ENCODE data around the gene COL5A1. TPM values are rescaled to one million over a fixed set of nuclear protein-coding genes. Genes with fewer than 3 reads are reported as not detected.

Gene COL5A1
- polyA plus RNA-seq, 3 donors, result 0.01 TPM; not detected in 2

DNA sequence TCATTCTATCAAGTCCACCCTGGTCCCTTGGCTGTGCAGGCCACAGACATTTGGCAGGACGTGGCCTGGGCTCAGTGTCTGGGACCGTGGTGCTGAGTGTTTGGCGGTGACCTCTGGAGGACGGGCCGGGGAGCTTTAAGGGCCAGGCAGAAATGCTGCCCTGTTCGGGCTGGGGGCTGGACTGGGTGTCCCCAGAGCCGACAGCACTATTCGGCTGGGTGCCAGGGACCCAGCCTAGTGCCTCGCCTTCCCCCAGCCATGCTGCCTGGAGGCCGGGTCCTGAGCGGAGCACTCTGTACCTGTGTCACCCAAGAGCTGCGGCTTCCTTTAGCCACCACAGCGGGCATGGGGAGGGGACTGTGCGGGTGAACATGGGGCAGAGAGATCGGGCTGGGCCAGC is 40.4 kb downstream of the COL5A1 start:
- Histone ChIP-seq H4K20me1 (ENCODE audit: insufficient read depth, low read length) (no peaks in the 10 kb centered on the region), H3K9ac (ENCODE audit: insufficient read depth, low read length, poor library complexity, severe bottlenecking) (no peak overlapping the region), H3K27me3 (ENCODE audit: control insufficient read depth in 2 of 2, insufficient read depth in 2 of 2, low read length in 2 of 2) (no peaks in the 10 kb centered on the region), H3K9me3 (replicated peaks in 1 of 2; ENCODE audit: control insufficient read depth in 1 of 2, insufficient read depth in 1 of 2, low read length in 2 of 2) (no peaks in the 10 kb centered on the region), H3K4me2 (replicated peaks; ENCODE audit: extremely low read depth, low read length, poor library complexity, severe bottlenecking) (no peak overlapping the region), H3K27ac (ENCODE audit: low read depth in 1 of 2, low read length in 2 of 2) (no peak overlapping the region), H2AFZ (ENCODE audit: insufficient read depth, low read depth, low read length, poor library complexity, severe bottlenecking) (no peak overlapping the region), H3K36me3 (replicated peaks in 1 of 2; ENCODE audit: control insufficient read depth in 1 of 2, insufficient read depth in 2 of 2, low read length in 2 of 2) (no peaks in the 10 kb centered on the region), H3K79me2 (ENCODE audit: insufficient read depth, low read length) (no peaks in the 10 kb centered on the region), H3K4me1 (ENCODE audit: control insufficient read depth in 1 of 2, insufficient read depth in 2 of 2, low read length in 2 of 2) (peaks cover 3 to 7% of the 10 kb centered on the region in 2 donors), H3K4me3 (replicated peaks in 1 of 3; ENCODE audit: low read depth in 2 of 3, low read length in 3 of 3) (no peak overlapping the region)
- WGBS (ENCODE audit: insufficient coverage), result 94% methylated on average over 14 of the region's 15 CpGs
- Mint-ChIP-seq H3K4me3 (no peak overlapping the region), H3K27me3 (ENCODE audit: low read depth in 3 of 3) (peaks cover 1 to 6% (median 2%) of the 10 kb centered on the region in 3 donors), H3K4me1 (no peaks in the 10 kb centered on the region), H3K27ac (no peak overlapping the region), H3K36me3 (no peaks in the 10 kb centered on the region), H3K9me3 (peaks cover 0 to 2% (median 0%) of the 10 kb centered on the region in 7 donors)
- no peak for DNase-seq
- TF ChIP-seq, protein P1, sequence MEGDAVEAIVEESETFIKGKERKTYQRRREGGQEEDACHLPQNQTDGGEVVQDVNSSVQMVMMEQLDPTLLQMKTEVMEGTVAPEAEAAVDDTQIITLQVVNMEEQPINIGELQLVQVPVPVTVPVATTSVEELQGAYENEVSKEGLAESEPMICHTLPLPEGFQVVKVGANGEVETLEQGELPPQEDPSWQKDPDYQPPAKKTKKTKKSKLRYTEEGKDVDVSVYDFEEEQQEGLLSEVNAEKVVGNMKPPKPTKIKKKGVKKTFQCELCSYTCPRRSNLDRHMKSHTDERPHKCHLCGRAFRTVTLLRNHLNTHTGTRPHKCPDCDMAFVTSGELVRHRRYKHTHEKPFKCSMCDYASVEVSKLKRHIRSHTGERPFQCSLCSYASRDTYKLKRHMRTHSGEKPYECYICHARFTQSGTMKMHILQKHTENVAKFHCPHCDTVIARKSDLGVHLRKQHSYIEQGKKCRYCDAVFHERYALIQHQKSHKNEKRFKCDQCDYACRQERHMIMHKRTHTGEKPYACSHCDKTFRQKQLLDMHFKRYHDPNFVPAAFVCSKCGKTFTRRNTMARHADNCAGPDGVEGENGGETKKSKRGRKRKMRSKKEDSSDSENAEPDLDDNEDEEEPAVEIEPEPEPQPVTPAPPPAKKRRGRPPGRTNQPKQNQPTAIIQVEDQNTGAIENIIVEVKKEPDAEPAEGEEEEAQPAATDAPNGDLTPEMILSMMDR (IDR thresholded peaks at IDR 0.05), result no peak
- intact Hi-C loops (cut with micrococcal nuclease), result no loop called here

DNA sequence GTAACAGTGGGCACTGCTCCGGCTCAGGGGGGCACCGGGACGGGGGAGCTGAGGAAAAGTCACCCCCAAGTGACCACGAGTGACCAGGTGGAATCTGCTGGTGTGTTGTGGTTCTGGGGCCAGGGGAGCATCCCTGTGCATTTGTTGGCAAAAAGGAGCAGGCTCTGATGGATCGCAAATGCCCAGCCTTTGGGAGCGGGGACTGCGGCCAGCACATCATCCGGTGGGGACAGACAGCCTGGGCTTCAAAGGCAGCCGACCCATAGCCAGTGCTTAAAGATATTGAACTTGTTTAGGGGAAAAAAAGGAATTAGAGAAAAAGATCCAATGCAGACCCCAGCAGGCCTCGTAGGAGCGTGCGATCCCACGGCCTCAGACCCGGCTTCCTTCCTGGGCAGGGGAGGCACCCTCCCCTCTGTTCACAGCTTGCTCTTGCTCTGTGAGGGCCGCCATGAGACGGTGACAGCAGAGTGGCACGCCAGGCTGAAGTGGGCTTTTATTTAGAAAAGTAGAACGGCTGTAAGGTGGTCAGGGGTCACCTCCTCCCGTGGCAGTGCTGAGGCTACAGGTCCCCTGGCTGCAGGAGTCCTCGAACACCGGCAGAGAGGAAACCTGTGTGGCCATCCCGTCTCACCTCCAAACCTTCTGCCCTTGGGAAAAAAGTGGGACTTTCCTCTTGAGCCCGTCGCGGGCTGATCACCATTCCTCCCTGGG is 41.2 kb downstream of the COL5A1 start:
- no peak overlapping the region for H3K27ac Mint-ChIP-seq
- Histone ChIP-seq H2AFZ (ENCODE audit: insufficient read depth, low read depth, low read length, poor library complexity, severe bottlenecking) (no peak overlapping the region), H4K20me1 (ENCODE audit: insufficient read depth, low read length) (no peaks in the 10 kb centered on the region), H3K27me3 (ENCODE audit: control insufficient read depth in 2 of 2, insufficient read depth in 2 of 2, low read length in 2 of 2) (no peaks in the 10 kb centered on the region), H3K36me3 (replicated peaks in 1 of 2; ENCODE audit: control insufficient read depth in 1 of 2, insufficient read depth in 2 of 2, low read length in 2 of 2) (no peaks in the 10 kb centered on the region), H3K27ac (ENCODE audit: low read depth in 1 of 2, low read length in 2 of 2) (no peak overlapping the region), H3K9me3 (replicated peaks in 1 of 2; ENCODE audit: control insufficient read depth in 1 of 2, insufficient read depth in 1 of 2, low read length in 2 of 2) (no peaks in the 10 kb centered on the region), H3K4me3 (replicated peaks in 1 of 3; ENCODE audit: low read depth in 2 of 3, low read length in 3 of 3) (no peak overlapping the region), H3K79me2 (ENCODE audit: insufficient read depth, low read length) (no peaks in the 10 kb centered on the region), H3K9ac (ENCODE audit: insufficient read depth, low read length, poor library complexity, severe bottlenecking) (no peak overlapping the region), H3K4me2 (replicated peaks; ENCODE audit: extremely low read depth, low read length, poor library complexity, severe bottlenecking) (no peak overlapping the region), H3K4me1 (ENCODE audit: control insufficient read depth in 1 of 2, insufficient read depth in 2 of 2, low read length in 2 of 2) (peaks cover 3 to 7% of the 10 kb centered on the region in 2 donors)
- H3K4me3 Mint-ChIP-seq, result no peak overlapping the region
- DNase-seq, result no peak
- intact Hi-C loops (cut with micrococcal nuclease), result no loop called here
- peaks cover 3 to 6% (median 5%) of the 10 kb centered on the region in 3 donors for H3K27me3 Mint-ChIP-seq (ENCODE audit: low read depth in 3 of 3)
- H3K9me3 Mint-ChIP-seq, result peaks cover 0 to 2% (median 0%) of the 10 kb centered on the region in 7 donors
- TF ChIP-seq, protein P1 (IDR thresholded peaks at IDR 0.05), result no peak
- no peaks in the 10 kb centered on the region for H3K36me3 Mint-ChIP-seq
- WGBS (ENCODE audit: insufficient coverage), result 90% methylated on average over 10 of the region's 25 CpGs
- H3K4me1 Mint-ChIP-seq, result no peaks in the 10 kb centered on the region

All from CD14-positive monocyte (primary cell).